AG20443 (cell line): Measurements from ENCODE around the gene FCER2.

Experiments used
- DNase-seq: peaks from one replicate; pipeline ENCODE4 v3.0.0; 2012; ENCODE audit warnings: low spot score, mixed read lengths

The FCER2 gene

DNA sequence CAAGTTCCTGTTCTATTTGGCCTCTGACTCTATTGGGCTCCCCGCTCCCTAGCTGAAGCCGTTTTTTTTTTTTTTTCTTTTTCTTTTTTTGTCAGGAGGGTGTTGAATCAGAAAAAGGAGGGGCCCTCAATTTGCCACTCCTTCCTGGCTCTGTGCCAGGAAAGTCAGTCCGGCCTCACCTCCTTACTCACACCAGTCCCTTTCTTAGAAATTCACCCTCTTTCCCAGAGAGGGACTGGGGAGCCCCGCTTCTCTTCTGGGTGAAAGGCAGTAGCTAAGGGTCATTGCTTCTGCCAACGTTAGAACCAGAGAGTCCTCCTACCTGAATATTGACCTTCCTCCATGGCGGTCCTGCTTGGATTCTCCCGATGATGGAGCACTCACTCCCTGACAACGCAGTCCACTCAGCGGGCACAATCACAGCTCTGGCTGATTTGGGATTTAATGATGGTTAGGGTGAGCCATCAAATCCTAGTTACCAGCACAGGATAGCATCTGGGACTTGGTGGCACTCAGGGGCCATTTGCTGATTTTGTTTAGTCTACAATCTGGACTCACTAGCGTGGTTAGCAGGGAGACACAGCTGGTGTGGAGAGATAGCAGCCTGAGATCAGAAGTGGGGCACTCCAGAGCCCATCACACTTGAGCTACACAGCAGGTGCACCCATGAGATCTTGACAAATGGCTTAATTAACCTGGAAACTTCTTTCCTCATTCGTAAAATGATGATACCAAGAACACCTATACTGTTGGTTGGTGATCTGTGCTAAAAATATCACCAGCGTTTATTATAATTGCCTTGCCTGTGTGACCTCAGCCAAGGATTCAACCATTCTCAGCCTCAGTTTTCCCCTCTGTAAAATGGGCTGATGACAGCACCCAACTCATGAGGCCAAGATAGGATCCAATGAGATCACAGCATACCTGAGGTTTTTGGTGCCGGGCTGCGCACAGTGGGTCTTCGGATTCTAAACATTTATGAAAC, 2.2 kb downstream of the FCER2 start:
- no peak for DNase-seq

GRCh38 chr19:7699003-7699402, 2.9 kb downstream of the FCER2 start:
- no peak for DNase-seq

- no peak for DNase-seq
Measured at GRCh38 chr19:7698583-7698982, 3.3 kb downstream of the FCER2 start.

DNA sequence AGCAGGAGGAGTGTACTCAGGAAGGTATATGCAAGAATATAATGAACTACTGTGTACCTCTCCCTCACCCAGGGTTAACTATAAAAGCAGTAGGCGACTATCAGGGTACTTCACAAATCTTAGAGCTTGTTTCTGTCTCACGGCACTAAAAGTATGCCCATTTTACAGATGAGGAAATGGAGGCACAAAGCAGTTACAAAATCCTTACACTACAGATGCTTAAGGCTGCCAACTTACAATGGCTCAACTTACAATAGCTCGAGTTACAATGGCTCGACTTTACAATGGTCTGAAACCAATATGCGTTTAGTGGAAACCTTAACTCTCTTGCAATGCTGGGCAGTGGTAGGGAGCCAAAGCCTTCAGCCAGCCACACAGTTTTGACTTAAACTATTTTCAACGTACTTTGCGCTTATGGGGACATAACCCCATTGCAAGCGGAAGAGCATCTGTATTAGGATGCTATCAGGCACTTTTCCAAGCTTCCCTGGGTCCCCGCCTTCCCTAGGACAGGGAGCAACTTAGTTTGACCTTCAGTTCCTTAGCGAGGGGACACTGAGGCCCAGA, 4.1 kb downstream of the FCER2 start:
- no peak for DNase-seq

DNA sequence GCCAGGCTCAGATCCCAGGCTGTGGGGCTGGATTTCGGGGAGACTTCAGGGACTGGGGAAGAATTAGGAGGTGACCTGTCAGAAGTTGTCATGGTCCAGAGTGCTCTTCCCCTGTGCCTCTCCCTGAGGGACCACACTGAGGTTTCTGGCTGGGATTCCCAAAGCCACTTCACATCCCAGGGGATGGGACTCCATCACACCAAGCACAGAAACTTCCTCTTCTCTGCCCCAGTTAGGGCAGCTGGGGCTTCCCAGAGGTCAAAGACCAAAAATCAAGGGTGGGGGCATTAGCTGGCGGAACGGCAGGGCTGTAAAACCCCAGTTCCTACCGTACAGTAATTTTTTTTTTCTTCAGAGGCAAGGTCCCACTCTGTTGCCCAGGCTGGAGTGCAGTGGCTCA, 7.4 kb downstream of the FCER2 start:
- DNase-seq = no peak

GRCh38 chr19:7692417-7693088, 9.4 kb downstream of the FCER2 start:
- no peak for DNase-seq

DNA sequence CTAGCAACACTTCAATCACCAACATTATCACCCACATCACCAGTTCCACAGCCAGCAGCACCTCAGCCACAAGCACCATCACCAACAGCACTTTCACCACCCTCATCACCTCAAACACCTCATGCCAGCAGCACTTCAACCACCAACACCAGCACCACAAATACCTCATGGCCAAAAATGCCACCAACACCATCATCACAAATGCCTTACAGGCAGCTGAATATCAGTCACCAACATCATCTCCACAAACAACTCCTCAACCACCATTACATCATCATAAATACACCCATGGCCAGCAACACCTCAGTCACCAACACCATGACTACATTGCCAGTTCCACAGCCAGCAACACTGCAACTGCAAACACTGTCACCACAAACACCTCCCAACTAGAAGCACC, 10.4 kb downstream of the FCER2 start:
- no peak for DNase-seq

DNA sequence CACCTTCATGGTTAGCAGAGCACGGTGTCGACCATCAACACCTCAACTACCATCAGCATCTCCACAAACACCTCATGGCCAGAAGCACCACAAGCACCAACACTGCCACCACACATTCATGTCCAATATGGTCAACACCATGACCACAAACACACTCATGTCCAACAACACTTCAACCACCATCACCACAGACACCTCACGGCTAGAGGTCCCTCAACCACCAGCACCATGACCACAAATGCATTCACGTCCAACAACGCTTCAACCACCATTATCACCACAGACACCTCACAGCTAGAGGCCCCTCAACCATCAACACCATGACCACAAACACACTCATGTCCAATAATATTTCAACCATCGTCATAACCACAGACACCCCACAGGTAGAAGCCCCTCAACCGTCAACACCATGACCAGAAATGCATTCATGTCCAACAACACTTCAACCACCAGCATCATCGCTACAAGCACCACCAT, 11.1 kb downstream of the FCER2 start:
- DNase-seq = no peak

DNA sequence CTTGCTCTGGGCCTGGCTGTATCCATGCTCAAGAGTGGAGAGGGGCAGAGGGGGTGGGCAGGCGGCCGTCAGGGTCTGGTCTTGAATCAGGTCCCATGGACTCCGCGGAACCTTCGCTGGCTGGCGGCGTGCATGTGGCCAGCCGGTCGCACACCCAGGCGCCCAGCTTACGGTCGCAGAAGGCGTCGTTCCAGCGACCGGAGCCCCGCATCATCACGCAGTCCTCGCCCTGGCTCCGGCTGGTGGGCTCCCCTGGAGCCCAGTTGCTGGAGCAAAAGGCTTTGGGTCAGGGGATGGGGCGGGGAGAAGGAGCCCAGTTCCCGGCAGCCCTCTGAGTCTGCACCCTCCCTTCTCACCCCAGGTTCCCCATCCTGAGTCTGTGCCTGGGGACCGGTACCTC, 12.8 kb downstream of the FCER2 start:
- DNase-seq = no peak

DNA sequence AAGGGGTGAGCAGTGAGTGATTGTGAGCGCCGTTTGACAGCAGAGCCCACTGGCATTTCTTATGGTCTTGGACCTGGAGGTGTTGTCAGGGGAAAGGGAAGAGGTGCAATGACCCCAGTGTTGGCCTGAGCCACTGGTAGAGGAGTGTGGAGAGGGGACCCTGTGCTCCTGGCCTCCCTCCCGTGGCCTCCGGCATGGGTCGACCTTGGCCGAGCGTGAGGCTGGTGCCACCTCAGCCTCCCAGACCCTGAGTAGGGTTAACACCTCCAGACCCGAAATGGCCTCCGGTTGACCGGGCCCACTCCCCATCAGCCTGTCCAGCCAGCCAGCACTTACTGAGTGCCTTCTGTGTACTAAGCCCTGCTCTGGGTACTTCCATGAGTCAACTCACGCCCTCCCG, 14.8 kb downstream of the FCER2 start:
- no peak for DNase-seq

GRCh38 chr19:7685546-7686445, 16.1 kb downstream of the FCER2 start:
- DNase-seq = no peak

- no peak for DNase-seq
Measured at GRCh38 chr19:7682175-7682855, 19.6 kb downstream of the FCER2 start.

DNA sequence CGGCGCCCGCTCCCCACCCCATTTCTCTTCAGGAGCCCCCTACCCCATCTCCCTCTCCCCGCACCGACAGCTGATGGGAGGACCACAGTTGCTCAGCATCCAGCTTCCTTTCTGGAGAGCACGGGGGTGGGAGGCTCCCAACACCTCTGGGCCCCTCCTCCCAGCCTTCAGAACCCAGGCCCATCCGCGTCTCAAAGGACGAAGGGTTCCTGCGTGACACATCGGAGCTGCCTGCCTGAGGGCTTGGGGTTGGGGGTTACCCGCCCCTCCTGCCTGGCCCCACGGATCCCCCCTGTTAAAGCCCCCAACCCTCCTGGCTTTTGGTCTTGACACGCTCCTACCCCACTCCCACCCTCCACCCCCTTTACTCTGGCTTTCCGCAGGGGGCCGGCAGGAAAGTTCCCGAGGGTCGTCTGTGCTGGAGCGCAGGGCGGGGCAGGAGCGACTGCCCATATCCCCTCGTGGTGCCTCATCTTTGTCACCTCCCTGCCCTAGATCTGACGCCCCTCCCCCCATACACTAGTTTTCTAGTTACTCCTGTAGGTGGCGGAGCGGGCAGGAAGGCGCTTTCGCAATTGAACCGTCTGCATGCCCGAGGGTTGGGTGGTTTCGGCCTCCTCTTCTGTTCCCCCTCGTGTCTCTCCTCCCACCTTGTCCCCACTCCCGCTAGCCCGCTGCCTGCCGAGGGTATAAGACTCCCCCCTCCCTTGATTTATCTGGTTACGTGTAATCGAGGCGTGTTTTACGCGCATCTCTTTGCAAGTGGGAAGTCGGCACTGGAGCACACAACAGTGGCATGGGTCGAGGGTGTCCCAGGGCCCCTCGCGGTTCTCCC, 20.4 kb downstream of the FCER2 start:
- peak; percentile 90 for DNase-seq

DNA sequence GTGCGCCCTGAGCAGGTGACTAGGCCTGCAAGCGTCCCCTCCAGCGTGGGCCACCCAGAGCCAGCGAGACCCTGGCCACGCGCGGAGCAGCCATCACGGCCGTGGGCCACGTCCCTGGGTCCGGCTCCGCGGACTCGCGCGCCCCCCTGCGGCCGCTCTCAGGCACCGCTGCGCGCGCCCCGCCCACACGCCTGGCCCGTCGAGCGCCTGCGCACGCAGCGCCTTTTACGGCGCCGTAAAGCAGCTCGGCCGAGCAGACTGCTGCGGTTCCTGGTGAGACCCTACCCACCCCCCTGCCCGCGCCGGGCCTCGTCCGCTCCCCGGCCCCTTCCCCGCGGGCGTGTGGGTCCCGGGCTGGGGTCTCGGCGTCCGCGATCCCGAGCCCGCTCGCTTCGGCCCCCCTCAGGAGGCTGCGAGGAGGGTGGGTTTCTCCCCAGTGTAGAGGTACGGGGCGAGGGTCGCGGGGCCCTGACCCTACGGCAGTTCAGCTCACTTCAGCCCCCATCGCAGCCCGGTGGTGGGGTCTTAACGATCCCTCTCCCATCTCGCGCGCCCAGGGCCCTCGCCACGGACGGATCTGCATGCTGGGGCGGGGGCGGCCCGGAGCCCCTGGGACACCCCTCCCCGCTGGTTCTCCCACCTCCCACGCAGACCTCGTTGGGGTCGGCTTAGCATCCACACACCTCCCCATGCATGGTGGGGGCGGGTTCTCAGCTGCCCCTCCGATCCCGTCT, 21.2 kb downstream of the FCER2 start, which contains the start of gene TRAPPC5:
TSS of gene TRAPPC5 (plus strand) at position 228 of the 734 bp plus-strand sequence. CDS start 1,421 bp downstream, outside the sequence.
- peak; percentile 98 for DNase-seq

DNA sequence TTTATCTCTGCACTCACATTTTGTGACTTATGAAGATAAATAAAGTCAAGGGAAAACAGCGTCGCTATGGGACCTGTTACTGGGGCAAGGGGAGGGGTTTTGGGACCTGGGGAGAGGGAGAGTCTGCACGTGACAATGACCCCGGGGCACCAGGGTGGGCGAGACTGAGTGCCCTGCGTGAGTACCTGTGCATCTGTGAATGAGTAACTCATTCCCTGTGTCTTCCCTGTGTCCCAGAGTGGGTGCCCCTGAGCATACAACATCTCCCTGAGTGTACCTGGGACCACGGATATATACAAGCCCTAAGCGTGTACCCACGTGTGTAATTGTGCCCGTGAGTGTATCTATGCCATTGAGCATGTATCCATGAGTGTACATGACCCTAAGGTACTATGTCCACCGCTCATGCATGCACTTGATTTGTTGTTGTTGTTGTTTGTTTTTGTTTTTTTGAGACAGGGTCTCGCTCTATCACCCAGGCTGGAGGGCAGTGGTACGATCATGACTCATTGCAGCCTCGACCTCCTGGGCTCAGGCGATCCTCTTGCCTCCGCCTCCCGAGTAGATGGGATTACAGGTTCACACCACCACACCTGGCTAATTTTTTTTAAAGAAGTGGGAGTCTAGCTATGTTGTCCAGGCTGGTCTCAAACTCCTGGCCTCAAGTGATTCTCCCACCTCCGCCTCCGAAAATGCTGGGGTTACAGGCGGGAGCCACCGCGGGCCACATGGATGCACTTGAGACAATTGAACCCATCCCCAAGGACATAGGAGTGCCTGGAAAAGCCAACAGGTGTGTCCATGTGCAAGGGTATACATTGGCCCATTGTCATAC, 21.9 kb downstream of the FCER2 start:
- no peak for DNase-seq

GRCh38 chr19:7678971-7679751, 22.8 kb downstream of the FCER2 start:
- no peak for DNase-seq

DNA sequence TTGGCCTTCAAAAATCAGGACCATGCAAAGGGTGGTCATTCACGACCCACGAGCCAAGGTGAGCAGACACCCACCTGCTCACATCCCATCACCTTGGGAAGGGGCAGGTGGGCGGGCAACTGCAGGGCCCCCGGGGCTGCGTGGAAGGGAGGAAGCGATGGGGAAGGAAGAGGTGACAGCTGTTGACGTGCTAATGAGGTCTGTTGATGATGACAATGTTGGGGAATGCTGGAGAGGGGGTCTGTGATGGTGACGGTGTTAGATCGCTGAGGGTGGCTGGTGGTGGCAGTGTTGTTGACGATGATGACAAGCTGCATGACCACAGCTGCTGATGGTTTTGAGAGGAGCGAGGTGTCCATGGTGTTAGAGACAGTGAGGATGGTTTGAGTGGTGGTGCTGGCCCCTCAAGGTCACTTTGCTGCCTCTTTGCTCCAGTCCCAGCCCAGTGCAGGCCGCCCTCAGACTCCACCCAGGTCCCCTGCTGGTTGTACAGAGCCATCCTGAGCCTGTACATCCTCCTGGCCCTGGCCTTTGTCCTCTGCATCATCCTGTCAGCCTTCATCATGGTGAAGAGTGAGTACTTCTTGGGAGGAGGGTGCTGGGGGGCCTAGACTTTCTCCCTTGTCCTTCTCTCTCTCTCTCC, 24.1 kb downstream of the FCER2 start:
- DNase-seq = no peak
